SK-N-SH (cell line): ENCODE data around the gene NUP107. TPM values are rescaled to one million over a fixed set of nuclear protein-coding genes. Genes with fewer than 3 reads are reported as not detected.

Source experiments
- CTCF ChIA-PET: fragments of 300-600, 350-600 bp; formaldehyde crosslinking; extraction: SDS; loops from one replicate; lab custom pipeline; 2021; lab: Yijun Ruan, JAX
- POLR2A ChIA-PET: fragments of 350-600 bp; sonication (Branson Sonifier 250); formaldehyde crosslinking; extraction: SDS; loops from one replicate; lab custom pipeline; 2020; ENCODE audit warnings: antibody characterized with exemption, inconsistent platforms; lab: Yijun Ruan, JAX
- DNase-seq: peaks from one replicate; pipeline ENCODE4 v3.0.0; 2012
- H2AFZ ChIP-seq: fragments of 200-600 bp; sonication (generic); 2 replicates; pipeline ENCODE4 v1.8.1; 2016; ENCODE audit warnings: antibody characterized with exemption, mild to moderate bottlenecking, low read depth
- H3F3A ChIP-seq: fragments of 200-600 bp; sonication (generic); replicated peaks from 2 replicates; pipeline ENCODE3; 2016; ENCODE audit warnings: antibody characterized with exemption, mild to moderate bottlenecking; ENCODE audit not compliant: insufficient read depth
- H3K27ac ChIP-seq, 2 experiments: fragments of 200-500 bp in 1 of 2; fragments of 200-600 bp in 1 of 2; sonication (Bioruptor generic) in 1 of 2; sonication (generic), shearing (Covaris generic) in 1 of 2; 2 replicates each; pipeline versions ENCODE4 v1.5.1 to v1.6.1; 2014 to 2016; ENCODE audit warnings: low read depth in 2 of 2, inconsistent platforms in 1 of 2, low read length in 1 of 2, mild to moderate bottlenecking in 1 of 2, mixed read lengths in 1 of 2
- H3K27me3 ChIP-seq: fragments of 200-600 bp; sonication (generic), shearing (Covaris generic); 2 replicates; pipeline ENCODE4 v1.6.1; 2016; ENCODE audit warnings: mixed run types; ENCODE audit not compliant: insufficient read depth
- H3K36me3 ChIP-seq, 2 experiments: fragments of 200-500 bp in 1 of 2; fragments of 200-600 bp in 1 of 2; sonication (Bioruptor generic) in 1 of 2; sonication (generic) in 1 of 2; replicated peaks in 1 of 2; 2 replicates each; pipeline versions ENCODE3 to v1.5.1; 2014 to 2016; ENCODE audit warnings: low read length in 1 of 2, mild to moderate bottlenecking in 1 of 2; ENCODE audit not compliant: insufficient read depth in 2 of 2, control insufficient read depth in 1 of 2
- H3K4me1 ChIP-seq, 2 experiments: fragments of 200-500 bp in 1 of 2; fragments of 200-600 bp in 1 of 2; sonication (Bioruptor generic) in 1 of 2; sonication (generic), shearing (Covaris generic) in 1 of 2; 2 replicates each; pipeline versions ENCODE4 v1.5.1 to v1.6.1; 2014 to 2016; ENCODE audit warnings: low read depth in 1 of 2, low read length in 1 of 2, mixed run types in 1 of 2; ENCODE audit not compliant: insufficient read depth in 2 of 2, control insufficient read depth in 1 of 2
- H3K4me2 ChIP-seq: fragments of 200-600 bp; sonication (generic), shearing (Covaris generic); 2 replicates; pipeline ENCODE4 v1.6.1; 2017; ENCODE audit warnings: mixed run types
- H3K4me3 ChIP-seq, 2 experiments: fragments of 200-500 bp in 1 of 2; fragments of 200-600 bp in 1 of 2; sonication (Bioruptor generic) in 1 of 2; sonication (generic), shearing (Covaris generic) in 1 of 2; 2 replicates each; pipeline versions ENCODE4 v1.5.1 to v1.8.1; 2014 to 2016; ENCODE audit warnings: low read depth in 2 of 2, inconsistent platforms in 1 of 2, low read length in 1 of 2, mild to moderate bottlenecking in 1 of 2, mixed read lengths in 1 of 2, moderate library complexity in 1 of 2
- H3K79me2 ChIP-seq: fragments of 200-600 bp; sonication (generic); 2 replicates; pipeline ENCODE4 v1.8.1; 2017; ENCODE audit warnings: mild to moderate bottlenecking; ENCODE audit not compliant: insufficient read depth
- H3K9ac ChIP-seq: fragments of 200-600 bp; sonication (generic); 2 replicates; pipeline ENCODE4 v1.6.1; 2017; ENCODE audit warnings: mixed run types
- H3K9me2 ChIP-seq: fragments of 200-600 bp; sonication (generic); 2 replicates; pipeline ENCODE4 v1.6.1; 2017; ENCODE audit warnings: mixed run types
- H3K9me3 ChIP-seq: fragments of 200-600 bp; sonication (generic); 2 replicates; pipeline ENCODE4 v1.6.1; 2017; ENCODE audit warnings: mixed run types, mild to moderate bottlenecking, moderate library complexity
- H4K20me1 ChIP-seq: fragments of 200-600 bp; sonication (generic); 2 replicates; pipeline ENCODE4 v1.6.1; 2017; ENCODE audit warnings: mild to moderate bottlenecking, mixed run types; ENCODE audit not compliant: insufficient read depth
- ELF1 ChIP-seq: IDR thresholded peaks from 2 replicates; pipeline ENCODE4 v1.4.0; 2012
- EP300 ChIP-seq, 2 experiments: IDR thresholded peaks; 2 replicates each; pipeline versions ENCODE4 v1.4.0 to v1.6.1; 2012; ENCODE audit warnings: borderline replicate concordance in 1 of 2, low read depth in 1 of 2, low read length in 1 of 2
- EZH2phosphoT487 ChIP-seq: fragments of 200-600 bp; sonication (generic); IDR thresholded peaks from 2 replicates; pipeline ENCODE4 v1.6.1; 2017; ENCODE audit warnings: low read depth, mixed run types, mild to moderate bottlenecking, antibody characterized with exemption, moderate library complexity, borderline replicate concordance
- FOSL2 ChIP-seq: IDR thresholded peaks from 2 replicates; pipeline ENCODE4 v1.4.0; 2012; ENCODE audit warnings: low read depth, mild to moderate bottlenecking, moderate library complexity, borderline replicate concordance
- FOXJ3 ChIP-seq: sonication (generic); formaldehyde crosslinking; IDR thresholded peaks from 2 replicates; pipeline ENCODE4 v1.5.1; 2020; ENCODE audit warnings: mild to moderate bottlenecking, missing genetic modification reagents
- FOXM1 ChIP-seq: IDR thresholded peaks from 2 replicates; pipeline ENCODE4 v1.4.0; 2012; ENCODE audit warnings: low read depth, mild to moderate bottlenecking
- GATA2 ChIP-seq: sonication (generic); formaldehyde crosslinking; IDR thresholded peaks from 2 replicates; pipeline ENCODE4 v1.5.0; 2020; ENCODE audit warnings: mild to moderate bottlenecking, missing genetic modification reagents
- MEF2A ChIP-seq: IDR thresholded peaks from 2 replicates; pipeline ENCODE4 v1.4.0; 2012; ENCODE audit warnings: low read depth, borderline replicate concordance
- MXI1 ChIP-seq: IDR thresholded peaks from 2 replicates; pipeline ENCODE4 v1.6.1; 2012; ENCODE audit warnings: mild to moderate bottlenecking, low read depth, low read length, improper control_type of control experiment
- NFIC ChIP-seq: IDR thresholded peaks from 2 replicates; pipeline ENCODE4 v1.4.0; 2012; ENCODE audit warnings: borderline replicate concordance
- POLR2AphosphoS5 ChIP-seq: IDR thresholded peaks from 2 replicates; pipeline ENCODE4 v1.6.1; 2012; ENCODE audit warnings: low read depth, low read length
- RCOR1 ChIP-seq: fragments of 150-350 bp; IDR thresholded peaks from 2 replicates; pipeline ENCODE4 v1.6.1; 2017; ENCODE audit warnings: antibody characterized with exemption, low read length
- RFX5 ChIP-seq: IDR thresholded peaks from 2 replicates; pipeline ENCODE4 v1.6.1; 2012; ENCODE audit warnings: mild to moderate bottlenecking, improper control_type of control experiment, low read length
- SMC3 ChIP-seq: IDR thresholded peaks from 2 replicates; pipeline ENCODE4 v1.6.1; 2012; ENCODE audit warnings: low read depth, low read length, improper control_type of control experiment
- TEAD4 ChIP-seq: IDR thresholded peaks from 2 replicates; pipeline ENCODE4 v1.4.0; 2012; ENCODE audit warnings: mild to moderate bottlenecking, borderline replicate concordance; ENCODE audit not compliant: insufficient read depth
- WGBS: methylation state at CpG from one replicate; pipeline ENCODE4 v1.1.6; 2017; ENCODE audit warnings: low lambda C conversion rate; 5-methylcytosine and 5-hydroxymethylcytosine counted together
- polyA plus RNA-seq, 3 experiments: library from polyadenylated mRNA; depleted of rRNA; stranded (reverse); fragments of >200 nt; gene quantifications; 2 replicates each; pipeline ENCODE4 v1.2.3, GENCODE V29; 2012
- TF ChIP-seq, protein P1 (sequence below): fragments of 150-350 bp; IDR thresholded peaks from 2 replicates; pipeline ENCODE4 v1.6.1; 2017; ENCODE audit warnings: antibody characterized with exemption, low read length, low read depth, borderline replicate concordance
- TF ChIP-seq, protein P2 (sequence below): fragments of 150-350 bp; IDR thresholded peaks from 2 replicates; pipeline ENCODE4 v1.6.1; 2016; ENCODE audit warnings: mild to moderate bottlenecking, low read depth, low read length
- TF ChIP-seq, protein P3 (sequence below): IDR thresholded peaks from 2 replicates; pipeline ENCODE4; 2012
- TF ChIP-seq, protein P4 (sequence below): IDR thresholded peaks from 2 replicates; pipeline ENCODE4 v1.6.1; 2012; ENCODE audit warnings: mild to moderate bottlenecking, low read depth, low read length, moderate library complexity

NUP107 gene
- polyA plus RNA-seq, 1 of the 3 experiments (the other 2 are of a cell fraction) = 30.9 TPM

DNA sequence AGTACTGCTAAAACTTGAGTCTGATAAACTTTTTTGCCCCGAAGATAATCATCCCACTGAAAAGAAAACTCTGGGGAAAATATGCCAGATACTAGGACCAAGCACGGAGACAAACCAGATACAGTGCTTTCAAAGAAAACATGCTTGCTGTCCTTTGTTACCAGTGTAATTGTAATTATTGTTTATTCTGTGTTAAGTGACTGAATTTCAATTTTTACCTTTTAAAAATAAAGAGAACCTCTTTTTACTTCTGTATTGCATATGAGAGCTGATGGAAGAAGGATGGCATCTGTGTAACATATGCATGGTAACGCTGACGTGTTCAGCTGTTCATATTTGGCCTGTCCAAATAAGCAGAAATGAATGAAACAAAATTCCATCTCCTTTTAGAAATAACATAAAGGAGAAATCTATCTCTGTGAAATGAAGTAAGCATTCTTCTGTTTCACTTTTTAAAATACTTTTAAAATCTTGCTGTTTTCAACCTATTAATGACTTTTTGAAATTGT, 81.7 kb downstream of the NUP107 start:
- Histone ChIP-seq H3K27me3 (no peaks in the 10 kb centered on the region), H3K4me2 (no peak overlapping the region), H4K20me1 (no peaks in the 10 kb centered on the region), H3K9ac (no peak overlapping the region), H3K4me3 (no peak overlapping the region), H3K27ac (no peak overlapping the region), H3K36me3 (peaks cover 0 to 11% of the 10 kb centered on the region in 2 experiments), H3K79me2 (no peaks in the 10 kb centered on the region), H3F3A (peaks cover 3% of the 10 kb centered on the region), H3K9me2 (no peaks in the 10 kb centered on the region), H3K4me1 (no peaks in the 10 kb centered on the region; a peak in 1 of 4 replicates), H2AFZ (no peak overlapping the region), H3K9me3 (no peaks in the 10 kb centered on the region)
- 96% methylated on average over 4 of the region's 4 CpGs for WGBS
- DNase-seq = no peak
- ChIA-PET POLR2A (no interaction called here), CTCF (no interaction called here)
- TF ChIP-seq POLR2AphosphoS5 (no peak), FOXJ3 (CRISPR knock-in tag) (no peak), SMC3 (no peak), RFX5 (no peak), FOSL2 (no peak), GATA2 (no peak), ELF1 (no peak), TEAD4 (no peak)
- TF ChIP-seq, protein P1, sequence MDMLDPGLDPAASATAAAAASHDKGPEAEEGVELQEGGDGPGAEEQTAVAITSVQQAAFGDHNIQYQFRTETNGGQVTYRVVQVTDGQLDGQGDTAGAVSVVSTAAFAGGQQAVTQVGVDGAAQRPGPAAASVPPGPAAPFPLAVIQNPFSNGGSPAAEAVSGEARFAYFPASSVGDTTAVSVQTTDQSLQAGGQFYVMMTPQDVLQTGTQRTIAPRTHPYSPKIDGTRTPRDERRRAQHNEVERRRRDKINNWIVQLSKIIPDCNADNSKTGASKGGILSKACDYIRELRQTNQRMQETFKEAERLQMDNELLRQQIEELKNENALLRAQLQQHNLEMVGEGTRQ = no peak
- TF ChIP-seq, protein P2, sequence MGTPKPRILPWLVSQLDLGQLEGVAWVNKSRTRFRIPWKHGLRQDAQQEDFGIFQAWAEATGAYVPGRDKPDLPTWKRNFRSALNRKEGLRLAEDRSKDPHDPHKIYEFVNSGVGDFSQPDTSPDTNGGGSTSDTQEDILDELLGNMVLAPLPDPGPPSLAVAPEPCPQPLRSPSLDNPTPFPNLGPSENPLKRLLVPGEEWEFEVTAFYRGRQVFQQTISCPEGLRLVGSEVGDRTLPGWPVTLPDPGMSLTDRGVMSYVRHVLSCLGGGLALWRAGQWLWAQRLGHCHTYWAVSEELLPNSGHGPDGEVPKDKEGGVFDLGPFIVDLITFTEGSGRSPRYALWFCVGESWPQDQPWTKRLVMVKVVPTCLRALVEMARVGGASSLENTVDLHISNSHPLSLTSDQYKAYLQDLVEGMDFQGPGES = no peak

DNA sequence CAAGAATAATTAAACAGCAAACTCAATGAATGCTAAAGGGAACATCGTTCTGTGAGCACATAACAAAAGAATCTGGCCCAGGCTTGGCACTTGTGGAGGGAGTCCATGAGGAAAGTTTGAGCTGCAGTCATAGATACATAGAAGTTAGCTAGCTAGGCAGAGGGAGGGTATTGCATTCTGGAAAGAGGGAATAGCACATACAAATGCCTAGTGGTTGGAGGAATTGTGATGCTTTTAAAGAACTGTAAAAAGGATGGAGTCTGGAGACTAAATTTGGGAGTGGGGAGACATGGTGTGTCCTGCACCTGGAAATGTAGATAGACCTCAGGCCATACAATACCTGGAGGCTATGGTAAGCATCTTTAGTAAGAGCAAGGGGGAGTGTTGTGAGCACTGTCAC, 83.2 kb downstream of the NUP107 start:
- DNase-seq = no peak
- Histone ChIP-seq H3K4me2 (no peak overlapping the region), H3K36me3 (peaks cover 0 to 11% of the 10 kb centered on the region in 2 experiments), H3K9me2 (no peaks in the 10 kb centered on the region), H3F3A (peaks cover 3% of the 10 kb centered on the region), H2AFZ (no peak overlapping the region), H3K9me3 (no peaks in the 10 kb centered on the region), H3K4me1 (no peaks in the 10 kb centered on the region; a peak in 1 of 4 replicates), H3K27me3 (no peaks in the 10 kb centered on the region), H4K20me1 (no peaks in the 10 kb centered on the region), H3K27ac (no peak overlapping the region), H3K79me2 (no peaks in the 10 kb centered on the region), H3K4me3 (no peak overlapping the region), H3K9ac (no peak overlapping the region)
- ChIA-PET CTCF (no interaction called here), POLR2A (no interaction called here)
- no peak for TF ChIP-seq RCOR1
- TF ChIP-seq, protein P3, sequence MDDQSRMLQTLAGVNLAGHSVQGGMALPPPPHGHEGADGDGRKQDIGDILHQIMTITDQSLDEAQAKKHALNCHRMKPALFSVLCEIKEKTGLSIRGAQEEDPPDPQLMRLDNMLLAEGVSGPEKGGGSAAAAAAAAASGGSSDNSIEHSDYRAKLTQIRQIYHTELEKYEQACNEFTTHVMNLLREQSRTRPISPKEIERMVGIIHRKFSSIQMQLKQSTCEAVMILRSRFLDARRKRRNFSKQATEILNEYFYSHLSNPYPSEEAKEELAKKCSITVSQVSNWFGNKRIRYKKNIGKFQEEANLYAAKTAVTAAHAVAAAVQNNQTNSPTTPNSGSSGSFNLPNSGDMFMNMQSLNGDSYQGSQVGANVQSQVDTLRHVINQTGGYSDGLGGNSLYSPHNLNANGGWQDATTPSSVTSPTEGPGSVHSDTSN = no peak
- TF ChIP-seq EP300 (IDR thresholded peaks at IDR 0.05; ENCODE audit: borderline replicate concordance in 1 of 2, low read depth in 1 of 2, low read length in 1 of 2) = no peak
- TF ChIP-seq, protein P4, sequence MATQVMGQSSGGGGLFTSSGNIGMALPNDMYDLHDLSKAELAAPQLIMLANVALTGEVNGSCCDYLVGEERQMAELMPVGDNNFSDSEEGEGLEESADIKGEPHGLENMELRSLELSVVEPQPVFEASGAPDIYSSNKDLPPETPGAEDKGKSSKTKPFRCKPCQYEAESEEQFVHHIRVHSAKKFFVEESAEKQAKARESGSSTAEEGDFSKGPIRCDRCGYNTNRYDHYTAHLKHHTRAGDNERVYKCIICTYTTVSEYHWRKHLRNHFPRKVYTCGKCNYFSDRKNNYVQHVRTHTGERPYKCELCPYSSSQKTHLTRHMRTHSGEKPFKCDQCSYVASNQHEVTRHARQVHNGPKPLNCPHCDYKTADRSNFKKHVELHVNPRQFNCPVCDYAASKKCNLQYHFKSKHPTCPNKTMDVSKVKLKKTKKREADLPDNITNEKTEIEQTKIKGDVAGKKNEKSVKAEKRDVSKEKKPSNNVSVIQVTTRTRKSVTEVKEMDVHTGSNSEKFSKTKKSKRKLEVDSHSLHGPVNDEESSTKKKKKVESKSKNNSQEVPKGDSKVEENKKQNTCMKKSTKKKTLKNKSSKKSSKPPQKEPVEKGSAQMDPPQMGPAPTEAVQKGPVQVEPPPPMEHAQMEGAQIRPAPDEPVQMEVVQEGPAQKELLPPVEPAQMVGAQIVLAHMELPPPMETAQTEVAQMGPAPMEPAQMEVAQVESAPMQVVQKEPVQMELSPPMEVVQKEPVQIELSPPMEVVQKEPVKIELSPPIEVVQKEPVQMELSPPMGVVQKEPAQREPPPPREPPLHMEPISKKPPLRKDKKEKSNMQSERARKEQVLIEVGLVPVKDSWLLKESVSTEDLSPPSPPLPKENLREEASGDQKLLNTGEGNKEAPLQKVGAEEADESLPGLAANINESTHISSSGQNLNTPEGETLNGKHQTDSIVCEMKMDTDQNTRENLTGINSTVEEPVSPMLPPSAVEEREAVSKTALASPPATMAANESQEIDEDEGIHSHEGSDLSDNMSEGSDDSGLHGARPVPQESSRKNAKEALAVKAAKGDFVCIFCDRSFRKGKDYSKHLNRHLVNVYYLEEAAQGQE = no peak
- no peak for TF ChIP-seq EZH2phosphoT487
- TF ChIP-seq RFX5 = no peak
- no peak for TF ChIP-seq FOXM1
- TF ChIP-seq MXI1 = no peak
- TF ChIP-seq GATA2 = no peak
- TF ChIP-seq SMC3 = no peak
- TF ChIP-seq MEF2A = no peak
- TF ChIP-seq NFIC = no peak
- WGBS = 93% methylated on average over 1 of the region's 1 CpG
